ENCODE measurements around the gene KAZN.

The KAZN gene

DNA sequence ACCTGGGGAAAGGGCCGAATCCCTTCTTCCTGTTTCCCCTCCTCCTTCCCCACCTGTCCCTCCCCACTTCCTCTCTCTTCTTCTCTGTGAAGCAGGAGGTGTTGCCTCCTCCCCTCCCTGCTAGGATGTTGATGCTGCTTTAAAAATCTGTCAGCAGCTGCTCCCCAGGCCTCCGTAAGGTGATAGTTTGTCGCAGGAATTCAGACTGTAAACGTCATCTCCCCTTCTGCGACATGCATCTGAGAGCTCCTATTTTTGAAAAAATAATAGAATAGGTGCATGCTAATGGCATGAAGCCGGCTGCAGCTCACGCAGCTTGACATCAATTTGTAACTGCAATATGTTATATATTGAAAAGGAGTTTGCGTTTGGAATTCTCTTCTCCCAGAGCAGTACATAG lies 70.1 kb downstream of the KAZN start:
- H3K4me3 ChIP-seq (ENCODE audit: low read depth, low read length), result no peak overlapping the region
- TF ChIP-seq, protein P1, sequence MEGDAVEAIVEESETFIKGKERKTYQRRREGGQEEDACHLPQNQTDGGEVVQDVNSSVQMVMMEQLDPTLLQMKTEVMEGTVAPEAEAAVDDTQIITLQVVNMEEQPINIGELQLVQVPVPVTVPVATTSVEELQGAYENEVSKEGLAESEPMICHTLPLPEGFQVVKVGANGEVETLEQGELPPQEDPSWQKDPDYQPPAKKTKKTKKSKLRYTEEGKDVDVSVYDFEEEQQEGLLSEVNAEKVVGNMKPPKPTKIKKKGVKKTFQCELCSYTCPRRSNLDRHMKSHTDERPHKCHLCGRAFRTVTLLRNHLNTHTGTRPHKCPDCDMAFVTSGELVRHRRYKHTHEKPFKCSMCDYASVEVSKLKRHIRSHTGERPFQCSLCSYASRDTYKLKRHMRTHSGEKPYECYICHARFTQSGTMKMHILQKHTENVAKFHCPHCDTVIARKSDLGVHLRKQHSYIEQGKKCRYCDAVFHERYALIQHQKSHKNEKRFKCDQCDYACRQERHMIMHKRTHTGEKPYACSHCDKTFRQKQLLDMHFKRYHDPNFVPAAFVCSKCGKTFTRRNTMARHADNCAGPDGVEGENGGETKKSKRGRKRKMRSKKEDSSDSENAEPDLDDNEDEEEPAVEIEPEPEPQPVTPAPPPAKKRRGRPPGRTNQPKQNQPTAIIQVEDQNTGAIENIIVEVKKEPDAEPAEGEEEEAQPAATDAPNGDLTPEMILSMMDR (IDR thresholded peaks at IDR 0.05; ENCODE audit: control insufficient read depth, extremely low read depth, insufficient read depth), result no peak
- DNase-seq (ENCODE audit: low read depth), result no peak

DNA sequence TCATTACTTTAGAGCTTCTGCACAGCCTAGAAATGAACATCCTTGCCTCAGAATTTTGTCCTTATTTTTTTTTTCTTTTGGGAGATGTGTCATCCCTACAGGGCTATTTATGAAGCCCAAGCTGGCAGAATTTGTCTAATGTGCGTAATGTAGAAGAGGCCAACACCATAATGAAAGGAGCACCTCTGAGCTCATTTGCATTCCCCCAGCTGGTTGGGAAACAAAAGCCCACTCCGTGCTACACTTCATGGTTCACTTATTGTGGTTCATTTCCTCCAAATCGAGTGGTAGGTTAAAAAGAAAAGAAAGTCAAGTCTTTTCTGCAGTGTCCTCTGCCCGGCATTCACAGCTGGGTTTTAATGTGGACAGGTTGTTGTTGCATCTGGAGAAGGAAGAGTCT lies 73.5 kb downstream of the KAZN start:
- no peak for DNase-seq (ENCODE audit: low read depth)
- no peak overlapping the region for H3K4me3 ChIP-seq (ENCODE audit: low read depth, low read length)
- TF ChIP-seq, protein P1 (IDR thresholded peaks at IDR 0.05; ENCODE audit: control insufficient read depth, extremely low read depth, insufficient read depth), result no peak

DNA sequence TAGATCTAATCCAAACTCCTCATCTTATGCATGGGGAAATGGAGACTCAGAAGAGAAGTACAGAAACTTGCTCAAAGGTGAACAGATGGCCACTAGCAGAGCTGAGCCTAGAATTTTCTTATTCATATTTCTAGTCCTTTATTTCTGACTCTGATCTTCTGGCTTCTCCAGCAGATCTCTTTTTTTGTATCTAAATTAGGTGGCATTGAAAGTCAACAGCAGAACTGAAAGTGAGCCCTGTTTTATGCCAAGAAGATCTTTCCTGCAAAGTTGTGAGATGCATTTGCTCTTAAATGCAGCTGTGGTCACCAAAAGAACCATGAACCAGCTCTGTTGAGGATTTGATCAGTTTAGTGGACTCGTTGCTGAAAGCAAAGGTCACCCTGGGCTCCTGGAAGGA lies 75.5 kb downstream of the KAZN start:
- no peak for DNase-seq (ENCODE audit: low read depth)
- TF ChIP-seq, protein P1 (IDR thresholded peaks at IDR 0.05; ENCODE audit: control insufficient read depth, extremely low read depth, insufficient read depth), result no peak
- H3K4me3 ChIP-seq (ENCODE audit: low read depth, low read length), result no peak overlapping the region

DNA sequence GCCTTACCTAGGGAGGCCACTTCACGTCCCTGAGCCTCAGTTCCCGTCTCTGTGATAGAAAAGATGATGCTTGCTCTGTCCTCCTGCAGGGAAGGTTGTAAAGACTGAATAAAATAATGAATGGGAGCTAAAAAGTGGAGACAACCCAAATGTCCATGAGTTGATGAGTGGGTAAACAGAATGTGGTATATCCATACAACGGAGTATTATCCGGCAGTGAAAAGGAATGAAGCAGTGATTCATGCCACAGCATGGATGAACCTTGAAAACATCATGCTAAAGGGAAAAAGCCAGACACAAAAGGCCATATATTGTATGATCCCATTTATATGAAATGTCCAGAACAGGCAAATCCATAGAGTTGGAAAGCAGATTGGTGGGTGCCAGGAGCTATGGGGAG lies 77.9 kb downstream of the KAZN start:
- DNase-seq (ENCODE audit: low read depth), result no peak
- TF ChIP-seq, protein P1 (IDR thresholded peaks at IDR 0.05; ENCODE audit: control insufficient read depth, extremely low read depth, insufficient read depth), result no peak
- H3K4me3 ChIP-seq (ENCODE audit: low read depth, low read length), result no peak overlapping the region

DNA sequence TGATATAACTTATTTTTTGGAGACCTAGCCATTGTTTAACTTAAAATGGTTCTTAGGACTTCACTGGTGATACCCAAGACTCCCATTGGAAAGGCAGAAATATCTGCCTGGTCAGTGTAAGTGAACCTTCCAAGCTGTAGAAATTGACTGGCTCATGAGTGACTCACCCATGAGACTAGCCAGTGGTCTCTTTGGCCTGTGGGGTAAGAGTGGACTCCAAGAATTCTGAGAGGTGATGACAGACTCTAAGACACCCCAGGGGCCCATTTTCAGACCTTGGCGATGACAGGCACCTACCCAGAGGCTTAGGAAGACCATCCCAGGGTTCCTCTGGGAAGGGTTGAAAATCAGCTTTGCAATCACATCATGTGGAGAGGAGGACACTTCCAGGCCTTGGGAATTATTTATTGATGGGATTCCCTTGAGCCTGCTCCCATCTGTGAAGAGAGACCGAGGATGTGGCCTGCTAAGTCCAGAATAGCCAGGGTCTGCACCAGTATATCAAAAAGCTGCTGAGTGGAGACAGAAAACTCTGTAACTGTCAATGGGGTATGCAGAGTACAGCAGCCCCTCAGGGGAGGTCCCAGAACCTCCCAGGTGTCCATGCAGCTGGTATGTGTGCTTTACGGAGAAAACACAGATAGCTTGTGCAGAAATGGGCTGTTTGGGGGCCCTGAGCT lies 78.9 kb downstream of the KAZN start:
- no peak for DNase-seq (ENCODE audit: low read depth)
- H3K4me3 ChIP-seq (ENCODE audit: low read depth, low read length), result no peak overlapping the region
- TF ChIP-seq, protein P1 (IDR thresholded peaks at IDR 0.05; ENCODE audit: control insufficient read depth, extremely low read depth, insufficient read depth), result no peak

DNA sequence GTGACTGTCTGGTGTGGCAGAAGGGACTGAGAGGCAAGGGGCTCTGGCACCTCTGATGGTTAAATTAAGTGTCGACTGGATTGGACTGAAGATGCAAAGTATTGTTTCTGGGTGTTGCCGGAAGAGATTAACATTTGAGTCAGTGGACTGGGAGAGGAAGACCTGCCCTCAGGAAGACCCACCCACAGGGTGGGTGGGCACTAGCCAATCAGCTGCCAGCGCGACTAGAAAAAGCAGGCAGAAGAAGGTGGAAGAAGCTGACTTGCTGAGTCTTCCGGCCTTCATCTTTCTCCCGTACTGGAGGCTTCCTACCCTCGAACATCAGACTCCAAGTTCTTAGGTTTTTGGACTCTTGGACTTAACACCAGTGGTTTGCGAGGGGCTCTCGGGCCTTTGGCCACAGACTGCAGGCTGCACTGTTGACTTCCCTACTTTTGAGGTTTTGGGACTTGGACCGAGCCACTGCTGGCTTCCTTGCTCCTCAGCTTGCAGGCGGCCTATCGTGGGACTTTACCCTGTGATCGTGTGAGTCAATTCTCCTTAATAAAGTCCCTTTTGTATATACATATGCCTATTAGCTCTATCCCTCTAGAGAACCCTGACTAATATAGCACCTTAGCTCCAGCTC lies 79.6 kb downstream of the KAZN start:
- H3K4me3 ChIP-seq (ENCODE audit: low read depth, low read length), result no peak overlapping the region
- TF ChIP-seq, protein P1 (IDR thresholded peaks at IDR 0.05; ENCODE audit: control insufficient read depth, extremely low read depth, insufficient read depth), result no peak
- DNase-seq (ENCODE audit: low read depth), result no peak

All from LNCaP clone FGC (cell line).